A549 (cell line): ENCODE measurements around the gene NFIA. TPM values are rescaled to one million over a fixed set of nuclear protein-coding genes. Genes with fewer than 3 reads are reported as not detected.

Experiments
- ATAC-seq, 2 experiments: fragments of 200-7000 bp in 1 of 2; fragments of >200 bp in 1 of 2; cut with Nextera tagmentation in 1 of 2; cut with Tn5 transposase in 1 of 2; 3 replicates each; pipeline versions ENCODE4 v1.8.0 to v1.9.1; 2018 to 2020; ENCODE audit warnings: mild to moderate bottlenecking in 1 of 2, moderate library complexity in 1 of 2
- CTCF ChIA-PET: fragments of 300-600 bp; sonication (Branson Sonifier 250); formaldehyde crosslinking; extraction: SDS; loops from one replicate; lab custom pipeline; 2021; ENCODE audit warnings: antibody characterized with exemption, inconsistent platforms; lab: Yijun Ruan, JAX
- POLR2A ChIA-PET: fragments of 350-600 bp; formaldehyde crosslinking; extraction: SDS; loops from one replicate; lab custom pipeline; 2021; ENCODE audit warnings: antibody characterized with exemption, inconsistent platforms; lab: Yijun Ruan, JAX
- DNase-seq, 2 experiments: peaks; one replicate each; pipeline versions ENCODE4 v3.0.0 to v3.0.0-alpha.2; 2011 to 2016; ENCODE audit warnings: low read depth in 1 of 2, low spot score in 1 of 2
- FAIRE-seq: peaks from 2 replicates; lab custom pipeline; 2011; peaks lifted over from hg19 to GRCh38; lab: Jason Lieb, UNC
- H3K27ac ChIP-seq, 2 experiments: fragments of >200 bp; sonication (Bioruptor Twin); formaldehyde crosslinking; 3 replicates each; pipeline ENCODE4 v1.5.1; 2016 to 2017
- H3K4me1 ChIP-seq: fragments of >200 bp; sonication (Bioruptor Twin); formaldehyde crosslinking; 3 replicates; pipeline ENCODE4 v1.6.1; 2016
- H3K4me2 ChIP-seq: fragments of >200 bp; sonication (Bioruptor Twin); formaldehyde crosslinking; 3 replicates; pipeline ENCODE4 v1.6.1; 2016
- H3K4me3 ChIP-seq: fragments of >200 bp; sonication (Bioruptor Twin); formaldehyde crosslinking; 3 replicates; pipeline ENCODE4 v1.5.1; 2016
- H3K9me3 ChIP-seq: fragments of >200 bp; sonication (Bioruptor Twin); formaldehyde crosslinking; 3 replicates; pipeline ENCODE4 v1.6.1; 2016
- BHLHE40 ChIP-seq: IDR thresholded peaks from 2 replicates; pipeline ENCODE4 v1.6.1; 2012; ENCODE audit warnings: low read depth, low read length, inconsistent platforms
- CBX8 ChIP-seq: fragments of 200-600 bp; sonication (generic); IDR thresholded peaks from 2 replicates; pipeline ENCODE4 v1.6.1; 2016
- CHD2 ChIP-seq: fragments of 150-350 bp; IDR thresholded peaks from 2 replicates; pipeline ENCODE4 v1.6.1; 2014; ENCODE audit warnings: low read length; ENCODE audit not compliant: partially characterized antibody
- EP300 ChIP-seq, 2 experiments: fragments of >200 bp; sonication (Bioruptor Twin); formaldehyde crosslinking; IDR thresholded peaks; 2 replicates in 1 of 2; 3 replicates in 1 of 2; pipeline ENCODE4 v1.6.1; 2016 to 2017
- FOSL2 ChIP-seq, 2 experiments: fragments of 450-650 bp in 1 of 2; fragments of >200 bp in 1 of 2; sonication (Bioruptor Twin) in 1 of 2; formaldehyde crosslinking; IDR thresholded peaks; 2 replicates each; pipeline versions ENCODE4 v1.5.0 to v1.6.1; 2016 to 2020; ENCODE audit warnings: mild to moderate bottlenecking in 1 of 2, moderate library complexity in 1 of 2
- FOXS1 ChIP-seq: fragments of 250-450 bp; sonication (Bioruptor Pico); IDR thresholded peaks from 2 replicates; pipeline ENCODE4 v1.5.0; 2020; ENCODE audit warnings: mild to moderate bottlenecking, moderate library complexity
- HDAC2 ChIP-seq: fragments of 200-600 bp; sonication (generic); IDR thresholded peaks from 2 replicates; pipeline ENCODE4 v1.6.1; 2016
- HOXB13 ChIP-seq: fragments of 250-450 bp; sonication (Bioruptor Pico); IDR thresholded peaks from 2 replicates; pipeline ENCODE4 v1.5.0; 2020; ENCODE audit warnings: low read depth, mild to moderate bottlenecking, moderate library complexity
- JUN ChIP-seq, 2 experiments: fragments of >200 bp; sonication (Bioruptor Twin); formaldehyde crosslinking; IDR thresholded peaks; 2 replicates in 1 of 2; 3 replicates in 1 of 2; pipeline ENCODE4 v1.6.1; 2016 to 2017
- JUNB ChIP-seq: fragments of >200 bp; sonication (Bioruptor Twin); formaldehyde crosslinking; IDR thresholded peaks from 2 replicates; pipeline ENCODE4 v1.6.1; 2016
- MAFK ChIP-seq: fragments of 450-650 bp; IDR thresholded peaks from 2 replicates; pipeline ENCODE4 v1.6.1; 2014; ENCODE audit not compliant: partially characterized antibody
- MAZ ChIP-seq: fragments of 150-350 bp; IDR thresholded peaks from 2 replicates; pipeline ENCODE4 v1.6.1; 2014; ENCODE audit warnings: antibody characterized with exemption, low read depth, low read length, borderline replicate concordance
- NFE2L2 ChIP-seq: fragments of 150-350 bp; conservative IDR thresholded peaks from 2 replicates; pipeline ENCODE4 v1.6.1; 2014; ENCODE audit warnings: low read length
- NR3C1 ChIP-seq: fragments of >200 bp; sonication (Bioruptor Twin); formaldehyde crosslinking; IDR thresholded peaks from 3 replicates; pipeline ENCODE4 v1.6.1; 2017
- RFX5 ChIP-seq: fragments of 450-650 bp; IDR thresholded peaks from 2 replicates; pipeline ENCODE4 v1.7.1; 2014; ENCODE audit warnings: antibody characterized with exemption, mild to moderate bottlenecking, moderate library complexity
- TP53 ChIP-seq: fragments of 250-450 bp; sonication (Bioruptor Pico); IDR thresholded peaks from 2 replicates; pipeline ENCODE4 v1.5.0; 2021; ENCODE audit warnings: mild to moderate bottlenecking, moderate library complexity
- ZSCAN20 ChIP-seq: fragments of 250-450 bp; sonication (Bioruptor Pico); IDR thresholded peaks from 2 replicates; pipeline ENCODE4 v1.8.0; 2022; ENCODE audit warnings: mild to moderate bottlenecking, moderate library complexity
- WGBS: methylation state at CpG from one replicate; pipeline ENCODE4 v1.1.6; 2017; ENCODE audit errors: missing lambda C conversion rate; 5-methylcytosine and 5-hydroxymethylcytosine counted together
- polyA plus RNA-seq, 4 experiments: library from polyadenylated mRNA; depleted of rRNA in 3 of 4; stranded (reverse); fragments of >200 nt; fragmentation: RNase III in 1 of 4; extraction: RNeasy Plus Mini Kit Qiagen cat#74134 plus additional on column Dnase treatment in 1 of 4; gene quantifications; 2 replicates in 3 of 4; 3 replicates in 1 of 4; pipeline ENCODE4 v1.2.3, GENCODE V29; 2011 to 2017
- TF ChIP-seq, protein P1 (sequence below): IDR thresholded peaks from 2 replicates; pipeline ENCODE4 v1.6.1; 2012
- TF ChIP-seq, protein P2 (sequence below): fragments of 200-600 bp; sonication (generic); IDR thresholded peaks from 2 replicates; pipeline ENCODE4 v1.6.1; 2016; ENCODE audit warnings: antibody characterized with exemption, mild to moderate bottlenecking, moderate library complexity
- TF ChIP-seq, protein P3 (sequence below): fragments of >200 bp; sonication (Bioruptor Twin); formaldehyde crosslinking; IDR thresholded peaks from 3 replicates; pipeline ENCODE4 v1.5.1; 2016
- TF ChIP-seq, protein P4 (sequence below): fragments of 150-350 bp; IDR thresholded peaks from 2 replicates; pipeline ENCODE4 v1.6.1; 2014; ENCODE audit warnings: low read depth, mild to moderate bottlenecking, low read length

Gene NFIA
- polyA plus RNA-seq, 2 of the 4 experiments (the other 2 are of a cell fraction), result 6.5 to 25.8 TPM

DNA sequence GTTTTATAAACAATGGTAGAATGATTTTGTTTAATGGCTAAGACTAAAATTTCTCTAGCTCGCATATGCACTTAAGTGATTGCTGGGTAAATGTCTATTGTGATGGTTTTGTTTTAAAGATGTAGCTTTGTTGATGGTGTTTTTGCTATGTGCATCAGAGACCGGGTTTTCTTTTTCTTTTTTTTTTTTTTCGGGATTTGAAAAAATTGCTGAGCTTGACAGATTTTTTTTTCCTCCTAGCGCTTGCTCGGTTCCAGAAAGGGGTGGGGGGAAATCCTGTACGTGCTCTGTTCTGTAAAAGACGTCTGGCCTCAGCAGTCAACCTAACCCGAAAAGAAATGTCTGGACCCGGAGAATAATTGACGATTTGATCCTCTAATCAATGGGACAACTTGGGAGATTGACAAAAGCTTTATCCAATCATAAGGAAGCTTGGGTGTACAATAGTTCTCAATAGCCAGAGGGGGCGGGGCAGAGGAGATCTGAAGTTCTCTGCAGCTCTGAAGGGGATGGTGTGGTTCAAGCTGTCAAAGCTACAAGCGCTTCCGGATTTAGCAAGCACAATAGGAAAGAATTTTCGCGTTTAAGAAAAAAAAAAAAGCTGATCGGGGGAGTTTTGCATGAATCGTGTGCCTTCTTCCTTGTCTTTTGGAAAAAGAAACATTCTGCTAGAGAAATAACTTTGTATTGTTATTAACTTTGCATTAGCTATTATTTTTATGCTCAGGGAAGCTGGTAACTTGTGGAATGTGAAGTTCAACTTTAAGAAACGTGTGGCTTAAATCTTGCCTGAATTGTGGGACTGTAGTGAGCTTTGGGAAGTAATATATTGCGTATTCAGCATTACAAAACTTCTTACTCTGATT lies 4.5 kb upstream of the NFIA start:
- no peak for FAIRE-seq
- peak; percentile 100 for TF ChIP-seq MAFK
- no peak for TF ChIP-seq FOXS1 (CRISPR knock-in tag)
- TF ChIP-seq CHD2, result no peak
- TF ChIP-seq, protein P1, sequence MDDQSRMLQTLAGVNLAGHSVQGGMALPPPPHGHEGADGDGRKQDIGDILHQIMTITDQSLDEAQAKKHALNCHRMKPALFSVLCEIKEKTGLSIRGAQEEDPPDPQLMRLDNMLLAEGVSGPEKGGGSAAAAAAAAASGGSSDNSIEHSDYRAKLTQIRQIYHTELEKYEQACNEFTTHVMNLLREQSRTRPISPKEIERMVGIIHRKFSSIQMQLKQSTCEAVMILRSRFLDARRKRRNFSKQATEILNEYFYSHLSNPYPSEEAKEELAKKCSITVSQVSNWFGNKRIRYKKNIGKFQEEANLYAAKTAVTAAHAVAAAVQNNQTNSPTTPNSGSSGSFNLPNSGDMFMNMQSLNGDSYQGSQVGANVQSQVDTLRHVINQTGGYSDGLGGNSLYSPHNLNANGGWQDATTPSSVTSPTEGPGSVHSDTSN, result peak; percentile 89
- ATAC-seq, result peak; percentile 25 to 73; a peak in 5 of 6 replicates
- ChIA-PET POLR2A (interaction anchor here (1.0 to 2.1 kb wide), 4 partner anchors 8 to 28 kb away, joined by 4 to 12 read pairs (median 8); no protein-coding TSS in a partner anchor), CTCF (interaction anchor here (0.5 to 3.5 kb wide), 10 partner anchors 16 to 375 kb away, joined by 3 to 20 read pairs (median 4); no protein-coding TSS in a partner anchor)
- H3K9me3 ChIP-seq, result no peaks in the 10 kb centered on the region
- peaks cover 34% of the 10 kb centered on the region for H3K4me1 ChIP-seq
- H3K4me3 ChIP-seq, result peak overlapping the region; percentile 54
- DNase-seq, result peak; percentile 92 to 98
- WGBS, result 6% methylated on average over 19 of the region's 19 CpGs
- H3K4me2 ChIP-seq, result peak overlapping the region; percentile 89
- peak overlapping the region; percentile 88 to 91 for H3K27ac ChIP-seq

DNA sequence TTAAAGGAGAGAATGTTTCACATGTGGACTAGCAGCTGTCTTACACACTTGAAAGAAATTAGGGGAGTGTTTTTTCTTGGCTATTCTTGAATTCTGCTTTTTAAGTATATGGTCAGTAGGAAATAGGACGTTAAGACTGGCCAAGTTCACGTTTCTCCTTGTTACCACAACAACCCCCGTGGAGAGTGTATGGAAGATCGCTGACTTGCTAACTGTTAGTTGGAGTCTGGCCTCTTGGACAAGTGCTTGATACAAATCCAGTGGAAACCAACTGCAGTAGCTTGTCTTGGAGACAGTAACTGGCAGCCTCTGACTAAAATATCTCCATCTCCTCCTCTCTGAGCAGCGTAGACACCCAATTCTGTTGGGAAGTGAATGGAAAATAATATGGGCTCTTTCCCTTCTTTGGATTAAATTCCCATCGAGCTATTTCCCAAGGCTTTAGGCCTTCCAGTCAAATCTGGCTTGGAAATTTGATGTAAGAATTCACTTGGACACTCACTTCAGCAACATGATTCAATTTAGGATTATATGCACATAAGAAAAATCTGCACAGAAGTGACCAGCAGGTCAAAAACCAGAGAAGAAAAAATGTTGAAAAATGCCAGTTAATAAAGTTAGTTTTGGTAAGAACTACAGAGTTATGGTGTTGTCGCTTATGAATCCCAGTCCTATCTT lies 3.6 kb upstream of the NFIA start:
- DNase-seq (no peak), ATAC-seq (no peak)
- H3K4me3 ChIP-seq, result no peak overlapping the region
- peaks cover 34% of the 10 kb centered on the region for H3K4me1 ChIP-seq
- peak overlapping the region; percentile 89 for H3K4me2 ChIP-seq
- H3K27ac ChIP-seq, result peak overlapping the region; percentile 63 to 91; a peak in 4 of 6 replicates
- 58% methylated on average over 7 of the region's 7 CpGs for WGBS
- CTCF ChIA-PET, result interaction anchor here (0.5 to 3.5 kb wide), 12 partner anchors 16 to 500 kb away, joined by 3 to 20 read pairs (median 4); no protein-coding TSS in a partner anchor
- TF ChIP-seq NR3C1 (no peak), MAZ (no peak), TP53 (CRISPR knock-in tag) (no peak), ZSCAN20 (CRISPR knock-in tag) (no peak), HOXB13 (CRISPR knock-in tag) (no peak), MAFK (no peak), JUN (IDR thresholded peaks at IDR 0.05) (no peak), EP300 (IDR thresholded peaks at IDR 0.05) (no peak), CBX8 (no peak), FOSL2 (IDR thresholded peaks at IDR 0.05) (no peak), FOSL2 (CRISPR knock-in tag; IDR thresholded peaks at IDR 0.05) (no peak), HDAC2 (no peak), FOXS1 (CRISPR knock-in tag) (no peak), JUNB (no peak), NFE2L2 (no peak), BHLHE40 (no peak), RFX5 (no peak)
- TF ChIP-seq, protein P2, sequence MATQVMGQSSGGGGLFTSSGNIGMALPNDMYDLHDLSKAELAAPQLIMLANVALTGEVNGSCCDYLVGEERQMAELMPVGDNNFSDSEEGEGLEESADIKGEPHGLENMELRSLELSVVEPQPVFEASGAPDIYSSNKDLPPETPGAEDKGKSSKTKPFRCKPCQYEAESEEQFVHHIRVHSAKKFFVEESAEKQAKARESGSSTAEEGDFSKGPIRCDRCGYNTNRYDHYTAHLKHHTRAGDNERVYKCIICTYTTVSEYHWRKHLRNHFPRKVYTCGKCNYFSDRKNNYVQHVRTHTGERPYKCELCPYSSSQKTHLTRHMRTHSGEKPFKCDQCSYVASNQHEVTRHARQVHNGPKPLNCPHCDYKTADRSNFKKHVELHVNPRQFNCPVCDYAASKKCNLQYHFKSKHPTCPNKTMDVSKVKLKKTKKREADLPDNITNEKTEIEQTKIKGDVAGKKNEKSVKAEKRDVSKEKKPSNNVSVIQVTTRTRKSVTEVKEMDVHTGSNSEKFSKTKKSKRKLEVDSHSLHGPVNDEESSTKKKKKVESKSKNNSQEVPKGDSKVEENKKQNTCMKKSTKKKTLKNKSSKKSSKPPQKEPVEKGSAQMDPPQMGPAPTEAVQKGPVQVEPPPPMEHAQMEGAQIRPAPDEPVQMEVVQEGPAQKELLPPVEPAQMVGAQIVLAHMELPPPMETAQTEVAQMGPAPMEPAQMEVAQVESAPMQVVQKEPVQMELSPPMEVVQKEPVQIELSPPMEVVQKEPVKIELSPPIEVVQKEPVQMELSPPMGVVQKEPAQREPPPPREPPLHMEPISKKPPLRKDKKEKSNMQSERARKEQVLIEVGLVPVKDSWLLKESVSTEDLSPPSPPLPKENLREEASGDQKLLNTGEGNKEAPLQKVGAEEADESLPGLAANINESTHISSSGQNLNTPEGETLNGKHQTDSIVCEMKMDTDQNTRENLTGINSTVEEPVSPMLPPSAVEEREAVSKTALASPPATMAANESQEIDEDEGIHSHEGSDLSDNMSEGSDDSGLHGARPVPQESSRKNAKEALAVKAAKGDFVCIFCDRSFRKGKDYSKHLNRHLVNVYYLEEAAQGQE, result no peak
- TF ChIP-seq, protein P3, sequence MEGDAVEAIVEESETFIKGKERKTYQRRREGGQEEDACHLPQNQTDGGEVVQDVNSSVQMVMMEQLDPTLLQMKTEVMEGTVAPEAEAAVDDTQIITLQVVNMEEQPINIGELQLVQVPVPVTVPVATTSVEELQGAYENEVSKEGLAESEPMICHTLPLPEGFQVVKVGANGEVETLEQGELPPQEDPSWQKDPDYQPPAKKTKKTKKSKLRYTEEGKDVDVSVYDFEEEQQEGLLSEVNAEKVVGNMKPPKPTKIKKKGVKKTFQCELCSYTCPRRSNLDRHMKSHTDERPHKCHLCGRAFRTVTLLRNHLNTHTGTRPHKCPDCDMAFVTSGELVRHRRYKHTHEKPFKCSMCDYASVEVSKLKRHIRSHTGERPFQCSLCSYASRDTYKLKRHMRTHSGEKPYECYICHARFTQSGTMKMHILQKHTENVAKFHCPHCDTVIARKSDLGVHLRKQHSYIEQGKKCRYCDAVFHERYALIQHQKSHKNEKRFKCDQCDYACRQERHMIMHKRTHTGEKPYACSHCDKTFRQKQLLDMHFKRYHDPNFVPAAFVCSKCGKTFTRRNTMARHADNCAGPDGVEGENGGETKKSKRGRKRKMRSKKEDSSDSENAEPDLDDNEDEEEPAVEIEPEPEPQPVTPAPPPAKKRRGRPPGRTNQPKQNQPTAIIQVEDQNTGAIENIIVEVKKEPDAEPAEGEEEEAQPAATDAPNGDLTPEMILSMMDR, result no peak
- TF ChIP-seq, protein P4, sequence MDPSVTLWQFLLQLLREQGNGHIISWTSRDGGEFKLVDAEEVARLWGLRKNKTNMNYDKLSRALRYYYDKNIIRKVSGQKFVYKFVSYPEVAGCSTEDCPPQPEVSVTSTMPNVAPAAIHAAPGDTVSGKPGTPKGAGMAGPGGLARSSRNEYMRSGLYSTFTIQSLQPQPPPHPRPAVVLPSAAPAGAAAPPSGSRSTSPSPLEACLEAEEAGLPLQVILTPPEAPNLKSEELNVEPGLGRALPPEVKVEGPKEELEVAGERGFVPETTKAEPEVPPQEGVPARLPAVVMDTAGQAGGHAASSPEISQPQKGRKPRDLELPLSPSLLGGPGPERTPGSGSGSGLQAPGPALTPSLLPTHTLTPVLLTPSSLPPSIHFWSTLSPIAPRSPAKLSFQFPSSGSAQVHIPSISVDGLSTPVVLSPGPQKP, result no peak
- TF ChIP-seq, all 56 proteins: peak for 0
- POLR2A ChIA-PET, result interaction anchor here (1.0 to 1.7 kb wide), 2 partner anchors 9 to 23 kb away, joined by 4 to 6 read pairs; no protein-coding TSS in a partner anchor
- no peaks in the 10 kb centered on the region for H3K9me3 ChIP-seq
- no peak for FAIRE-seq
